Kidney (tissue), 14 donors: ENCODE data around the gene NIPAL1. TPM values are rescaled to one million over a fixed set of nuclear protein-coding genes. Genes with fewer than 3 reads are reported as not detected.

ENCODE experiments used
- DNase-seq, 5 donors: peaks; one replicate each; pipeline ENCODE4 v3.0.0-alpha.2; 2013 to 2020
- FAIRE-seq: peaks from 2 replicates; lab custom pipeline; 2012; peaks lifted over from hg19 to GRCh38; lab: Jason Lieb, UNC
- H3K27ac ChIP-seq, 2 donors: one replicate each; pipeline ENCODE4 v1.7.0; 2013; ENCODE audit warnings: low read depth in 2 of 2, low read length in 2 of 2, inconsistent platforms in 1 of 2
- H3K27me3 ChIP-seq: one replicate; pipeline ENCODE4 v1.7.1; 2013; ENCODE audit warnings: low read length, inconsistent platforms; ENCODE audit not compliant: control insufficient read depth, insufficient read depth
- H3K36me3 ChIP-seq, 3 donors: one replicate each; pipeline versions ENCODE4 v1.7.0 to v1.7.1; 2013; ENCODE audit warnings: low read length in 3 of 3, control low read depth in 1 of 3, inconsistent platforms in 1 of 3; ENCODE audit not compliant: insufficient read depth in 3 of 3, control insufficient read depth in 2 of 3
- H3K4me1 ChIP-seq, 3 donors: one replicate each; pipeline versions ENCODE4 v1.7.0 to v1.7.1; 2013; ENCODE audit warnings: low read length in 3 of 3, inconsistent platforms in 1 of 3, low read depth in 1 of 3; ENCODE audit not compliant: control insufficient read depth in 2 of 3, insufficient read depth in 2 of 3
- H3K4me3 ChIP-seq, 3 donors: one replicate each; pipeline versions ENCODE4 v1.7.0 to v1.8.1; 2013; ENCODE audit warnings: low read length in 3 of 3, control low read depth in 1 of 3, inconsistent platforms in 1 of 3
- H3K9ac ChIP-seq, 3 donors: one replicate each; pipeline versions ENCODE4 v1.7.0 to v1.7.1; 2013; ENCODE audit warnings: low read length in 3 of 3, control low read depth in 1 of 3, inconsistent platforms in 1 of 3
- H3K9me3 ChIP-seq, 3 donors: one replicate each; pipeline versions ENCODE4 v1.7.0 to v1.7.1; 2013; ENCODE audit warnings: low read length in 3 of 3, control low read depth in 1 of 3, inconsistent platforms in 1 of 3; ENCODE audit not compliant: control insufficient read depth in 2 of 3, insufficient read depth in 1 of 3
- CTCF ChIP-seq: IDR thresholded peaks from 3 replicates; pipeline ENCODE4 v1.5.1; 2012; ENCODE audit warnings: mild to moderate bottlenecking, moderate library complexity, borderline replicate concordance; ENCODE audit not compliant: insufficient read depth; ENCODE audit errors: extremely low read depth
- intact Hi-C: fragments of 100-400 bp; cut with DNase I; formaldehyde crosslinking; loops from one replicate; pipeline ENCODE4 v1.11.1; 2022
- polyA plus RNA-seq: library from polyadenylated mRNA; stranded (reverse); fragments of 350-450 nt; fragmentation: Illumina TruSeq; extraction: RNeasy Lipid Tissue Mini Kit (QIAGEN cat#74804); gene quantifications from one replicate; pipeline ENCODE4 v1.2.3, GENCODE V29; 2014; ENCODE audit warnings: low read depth, low replicate concordance; ENCODE audit not compliant: insufficient read depth
- total RNA-seq: library from RNA; stranded (reverse); fragmentation: NEBNext Ultra II Directional; extraction: Animal tissue kit (Norgen Biotek cat#: 25700); gene quantifications from one replicate; pipeline ENCODE4 v1.2.1, GENCODE V29; 2021
- donor health status: control.
- donor health status: control.
- donor health status: control.
- donor health status: control.
- donor health status: control.
- donor health status: DM: yes; HTN: yes; CAD: no.
- donor health status: Normal renal cell carcinoma (clear cell type).

The NIPAL1 gene
- total and polyA plus RNA-seq, 2 donors from 2014 or later = 1.4 to 6.9 TPM

- Histone ChIP-seq H3K4me1 (no peaks in the 10 kb centered on the region), H3K27ac (no peak overlapping the region), H3K36me3 (no peaks in the 10 kb centered on the region), H3K9me3 (no peaks in the 10 kb centered on the region), H3K9ac (no peak overlapping the region), H3K27me3 (no peaks in the 10 kb centered on the region), H3K4me3 (no peak overlapping the region)
- intact Hi-C loops = no loop called here
- FAIRE-seq (no peak), DNase-seq (no peak)
- TF ChIP-seq CTCF = no peak
Measured at GRCh38 chr4:48027653-48028052, 11.1 kb downstream of the NIPAL1 start.

- FAIRE-seq = no peak
- H3K27ac ChIP-seq = no peak overlapping the region
- TF ChIP-seq CTCF = no peak
- no peaks in the 10 kb centered on the region for H3K4me1 ChIP-seq
- no peaks in the 10 kb centered on the region for H3K27me3 ChIP-seq
- H3K36me3 ChIP-seq = no peaks in the 10 kb centered on the region
- intact Hi-C loops = no loop called here
- no peak for DNase-seq
- no peak overlapping the region for H3K9ac ChIP-seq
- H3K9me3 ChIP-seq = no peaks in the 10 kb centered on the region
- H3K4me3 ChIP-seq = no peak overlapping the region
Measured at GRCh38 chr4:48028696-48029095, 12.1 kb downstream of the NIPAL1 start.

DNA sequence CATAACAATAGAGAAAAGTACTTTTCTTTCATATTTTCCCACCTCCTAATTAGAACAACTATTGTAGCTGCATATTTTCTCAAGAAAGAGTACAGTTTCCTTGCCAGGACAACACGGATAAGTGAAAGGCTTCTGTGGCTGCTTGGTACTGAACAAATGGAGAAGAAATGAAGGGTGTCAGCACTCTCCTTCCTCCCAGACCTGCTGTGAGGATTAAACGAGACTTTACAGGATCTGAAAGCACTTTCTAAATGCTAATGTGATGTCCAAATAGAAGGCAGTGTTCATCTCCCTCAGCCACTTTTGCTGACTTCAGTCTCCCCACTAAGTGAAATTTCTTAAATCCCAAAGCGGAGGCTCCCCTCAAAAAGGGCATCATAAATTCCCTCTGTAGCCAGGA is 13.9 kb downstream of the NIPAL1 start:
- DNase-seq (no peak), FAIRE-seq (no peak)
- Histone ChIP-seq H3K9me3 (no peaks in the 10 kb centered on the region), H3K9ac (no peak overlapping the region), H3K36me3 (no peaks in the 10 kb centered on the region), H3K27me3 (no peaks in the 10 kb centered on the region), H3K4me1 (no peaks in the 10 kb centered on the region), H3K4me3 (no peak overlapping the region), H3K27ac (no peak overlapping the region)
- no peak for TF ChIP-seq CTCF
- intact Hi-C loops = no loop called here
